Ishikawa (cell line): ENCODE results near the gene CRYBA4.

ENCODE experiments used
- CEBPB ChIP-seq: IDR thresholded peaks from 2 replicates; pipeline ENCODE4 v1.6.1; 2012
- CREB1 ChIP-seq: IDR thresholded peaks from 2 replicates; pipeline ENCODE4 v1.6.1; 2012; ENCODE audit warnings: low read depth
- EGR1 ChIP-seq: IDR thresholded peaks from 2 replicates; pipeline ENCODE4 v1.6.1; 2012
- EP300 ChIP-seq: IDR thresholded peaks from 2 replicates; pipeline ENCODE4 v1.6.1; 2012; ENCODE audit warnings: borderline replicate concordance
- FOXM1 ChIP-seq: IDR thresholded peaks from 2 replicates; pipeline ENCODE4 v1.6.1; 2012; ENCODE audit warnings: low read depth, borderline replicate concordance
- MAX ChIP-seq: IDR thresholded peaks from 2 replicates; pipeline ENCODE4 v1.6.1; 2012
- NFIC ChIP-seq: IDR thresholded peaks from 2 replicates; pipeline ENCODE4 v1.6.1; 2012
- RAD21 ChIP-seq: IDR thresholded peaks from 2 replicates; pipeline ENCODE4 v1.6.1; 2012; ENCODE audit warnings: low read depth
- REST ChIP-seq: IDR thresholded peaks from 2 replicates; pipeline ENCODE4 v1.6.1; 2012; ENCODE audit warnings: low read depth, mild to moderate bottlenecking
- TAF1 ChIP-seq: IDR thresholded peaks from 2 replicates; pipeline ENCODE4 v1.6.1; 2012; ENCODE audit warnings: low read depth, mild to moderate bottlenecking
- TCF12 ChIP-seq: IDR thresholded peaks from 2 replicates; pipeline ENCODE4 v1.6.1; 2012; ENCODE audit warnings: low read depth
- TEAD4 ChIP-seq: IDR thresholded peaks from 2 replicates; pipeline ENCODE4 v1.6.1; 2012
- USF1 ChIP-seq: IDR thresholded peaks from 2 replicates; pipeline ENCODE4 v1.6.1; 2012
- YY1 ChIP-seq: IDR thresholded peaks from 2 replicates; pipeline ENCODE4 v1.6.1; 2012; ENCODE audit warnings: low read depth
- ZBTB7A ChIP-seq: IDR thresholded peaks from 2 replicates; pipeline ENCODE4 v1.6.1; 2012; ENCODE audit warnings: low read depth

The CRYBA4 gene

GRCh38 chr22:26675687-26676268, 54.0 kb downstream of the CRYBA4 start:
- TF ChIP-seq TEAD4 (no peak), CEBPB (no peak), EP300 (no peak), CREB1 (no peak), TAF1 (no peak), USF1 (no peak), RAD21 (no peak), FOXM1 (no peak), MAX (no peak), ZBTB7A (no peak), TCF12 (no peak), EGR1 (no peak), REST (no peak), YY1 (no peak), NFIC (no peak)

- TF ChIP-seq MAX: no peak
- no peak for TF ChIP-seq ZBTB7A
- no peak for TF ChIP-seq FOXM1
- no peak for TF ChIP-seq EP300
- TF ChIP-seq TCF12: no peak
- no peak for TF ChIP-seq EGR1
- TF ChIP-seq CEBPB: no peak
- TF ChIP-seq TAF1: no peak
- no peak for TF ChIP-seq YY1
- no peak for TF ChIP-seq RAD21
- no peak for TF ChIP-seq REST
- no peak for TF ChIP-seq CREB1
- TF ChIP-seq TEAD4: no peak
Measured at GRCh38 chr22:26677217-26677616, 55.5 kb downstream of the CRYBA4 start.

- TF ChIP-seq REST (no peak), RAD21 (peak; percentile 80)
Measured at GRCh38 chr22:26679003-26679629, 57.4 kb downstream of the CRYBA4 start.
